ENCODE measurements around the gene HEPACAM. TPM values are rescaled to one million over a fixed set of nuclear protein-coding genes. Genes with fewer than 3 reads are reported as not detected.

Gene HEPACAM
- total and polyA plus RNA-seq, 8 donors, result 0.04 to 0.31 (median 0.07) TPM; not detected in 3

- H3K9me3 ChIP-seq, result peaks cover 0 to 3% of the 10 kb centered on the region in 2 donors
- H3K27ac ChIP-seq, result no peak overlapping the region
- no peaks in the 10 kb centered on the region for H3K36me3 ChIP-seq
- peaks cover 7 to 19% of the 10 kb centered on the region in 2 donors for H3K27me3 ChIP-seq
- ATAC-seq, result no peak
- H3K4me1 ChIP-seq, result peaks cover 0 to 11% of the 10 kb centered on the region in 2 donors
- intact Hi-C loops (cut with DNase I), result no loop called here
- H3K4me3 ChIP-seq, result no peak overlapping the region
- no peak for TF ChIP-seq CTCF (IDR thresholded peaks at IDR 0.05)
- peak in 1 of 4 donors; percentile 63 for DNase-seq
Observed at GRCh38 chr11:124917115-124917637, 18.7 kb downstream of the HEPACAM start.

- H3K27ac ChIP-seq, result no peak overlapping the region
- ATAC-seq, result no peak
- H3K9me3 ChIP-seq, result peaks cover 0 to 5% of the 10 kb centered on the region in 2 donors
- DNase-seq, result no peak
- H3K4me3 ChIP-seq, result no peak overlapping the region
- no peaks in the 10 kb centered on the region for H3K36me3 ChIP-seq
- TF ChIP-seq CTCF (IDR thresholded peaks at IDR 0.05), result no peak
- intact Hi-C loops (cut with DNase I), result no loop called here
- peaks cover 3 to 11% of the 10 kb centered on the region in 2 donors for H3K27me3 ChIP-seq
- H3K4me1 ChIP-seq, result peaks cover 0 to 8% of the 10 kb centered on the region in 2 donors
Observed at GRCh38 chr11:124916370-124916710, 19.5 kb downstream of the HEPACAM start.

GRCh38 chr11:124915541-124916369, 20.1 kb downstream of the HEPACAM start:
- ATAC-seq, result no peak
- no peak for DNase-seq
- intact Hi-C loops (cut with DNase I), result no loop called here

GRCh38 chr11:124902616-124903015, 33.2 kb downstream of the HEPACAM start:
- intact Hi-C loops (cut with DNase I), result no loop called here
- no peak overlapping the region for H3K4me3 ChIP-seq
- H3K9me3 ChIP-seq, result no peaks in the 10 kb centered on the region
- no peaks in the 10 kb centered on the region for H3K36me3 ChIP-seq
- peaks cover 2 to 4% of the 10 kb centered on the region in 2 donors for H3K4me1 ChIP-seq
- peaks cover 0 to 4% of the 10 kb centered on the region in 2 donors for H3K27me3 ChIP-seq
- no peak for DNase-seq
- no peak for ATAC-seq
- H3K27ac ChIP-seq, result peak overlapping the region in 1 of 2 donors; percentile 78
- no peak for TF ChIP-seq CTCF (IDR thresholded peaks at IDR 0.05)

More at GRCh38 chr11:124915541-124916369, 20.1 kb downstream of the HEPACAM start:
- Histone ChIP-seq H3K36me3 (no peaks in the 10 kb centered on the region), H3K4me3 (no peak overlapping the region), H3K27ac (no peak overlapping the region), H3K9me3 (peaks cover 0 to 5% of the 10 kb centered on the region in 2 donors), H3K27me3 (peaks cover 0 to 5% of the 10 kb centered on the region in 2 donors), H3K4me1 (peaks cover 0 to 3% of the 10 kb centered on the region in 2 donors)
- TF ChIP-seq CTCF (IDR thresholded peaks at IDR 0.05), result no peak

GRCh38 chr11:124900464-124900863, 35.4 kb downstream of the HEPACAM start:
- Histone ChIP-seq H3K4me1 (peaks cover 2 to 4% of the 10 kb centered on the region in 2 donors), H3K27me3 (peaks cover 0 to 4% of the 10 kb centered on the region in 2 donors), H3K27ac (peak overlapping the region; percentile 64 to 78), H3K36me3 (no peaks in the 10 kb centered on the region), H3K4me3 (no peak overlapping the region), H3K9me3 (no peaks in the 10 kb centered on the region)
- no peak for DNase-seq
- intact Hi-C loops (cut with DNase I), result no loop called here
- ATAC-seq, result peak; percentile 50
- no peak for TF ChIP-seq CTCF (IDR thresholded peaks at IDR 0.05)
